Keratinocyte (primary cell): Measurements from ENCODE around the gene FUT8. TPM values are rescaled to one million over a fixed set of nuclear protein-coding genes. Genes with fewer than 3 reads are reported as not detected.

ENCODE experiments used
- DNase-seq: peaks from one replicate; pipeline ENCODE4 v3.0.0-alpha.2; 2011; ENCODE audit warnings: low read depth, missing footprints, low spot score
- FAIRE-seq: peaks from 2 replicates; lab custom pipeline; 2011; peaks lifted over from hg19 to GRCh38; lab: Jason Lieb, UNC
- H2AFZ ChIP-seq: 2 replicates; pipeline ENCODE4 v1.6.0; 2012; ENCODE audit warnings: low read length, control low read depth, inconsistent platforms; ENCODE audit not compliant: control insufficient read depth
- H3K27ac ChIP-seq: 2 replicates; pipeline ENCODE4 v1.5.1; 2011; ENCODE audit warnings: low read length; ENCODE audit not compliant: control insufficient read depth, insufficient read depth
- H3K27me3 ChIP-seq: 3 replicates; pipeline ENCODE4 v1.6.0; 2011; ENCODE audit warnings: low read length; ENCODE audit not compliant: control insufficient read depth, insufficient read depth; ENCODE audit errors: extremely low read depth
- H3K36me3 ChIP-seq, 2 experiments: 2 replicates in 1 of 2; 3 replicates in 1 of 2; pipeline ENCODE4 v1.5.1; 2011; ENCODE audit warnings: low read length in 2 of 2, mild to moderate bottlenecking in 1 of 2; ENCODE audit not compliant: control insufficient read depth in 2 of 2, insufficient read depth in 2 of 2; ENCODE audit errors: extremely low read depth in 1 of 2
- H3K4me1 ChIP-seq: 3 replicates; pipeline ENCODE4 v1.5.1; 2011; ENCODE audit warnings: low read length; ENCODE audit not compliant: control insufficient read depth, insufficient read depth; ENCODE audit errors: extremely low read depth
- H3K4me2 ChIP-seq: 3 replicates; pipeline ENCODE4 v1.6.0; 2011; ENCODE audit warnings: low read depth, low read length; ENCODE audit not compliant: control insufficient read depth, insufficient read depth; ENCODE audit errors: extremely low read depth
- H3K4me3 ChIP-seq, 3 experiments: fragments of 200-600 bp in 1 of 3; sonication (generic) in 1 of 3; 2 replicates in 2 of 3; 3 replicates in 1 of 3; pipeline ENCODE4 v1.5.1; 2011 to 2016; ENCODE audit warnings: low read length in 3 of 3, mild to moderate bottlenecking in 3 of 3, control low read depth in 2 of 3, inconsistent platforms in 1 of 3, low read depth in 1 of 3, mixed read lengths in 1 of 3, mixed run types in 1 of 3, moderate library complexity in 1 of 3; ENCODE audit not compliant: control insufficient read depth in 2 of 3, insufficient read depth in 2 of 3; ENCODE audit errors: extremely low read depth in 1 of 3
- H3K79me2 ChIP-seq: 2 replicates; pipeline ENCODE4 v1.6.0; 2012; ENCODE audit warnings: low read length; ENCODE audit not compliant: control insufficient read depth, insufficient read depth
- H3K9ac ChIP-seq: 3 replicates; pipeline ENCODE4 v1.6.0; 2011; ENCODE audit warnings: low read length; ENCODE audit not compliant: control insufficient read depth, insufficient read depth; ENCODE audit errors: extremely low read depth
- H3K9me1 ChIP-seq: 3 replicates; pipeline ENCODE4 v1.6.0; 2011; ENCODE audit warnings: low read length; ENCODE audit not compliant: control insufficient read depth, insufficient read depth; ENCODE audit errors: extremely low read depth
- H3K9me3 ChIP-seq: 2 replicates; pipeline ENCODE4 v1.5.1; 2012; ENCODE audit warnings: low read depth, low read length; ENCODE audit not compliant: control insufficient read depth
- H4K20me1 ChIP-seq: 3 replicates; pipeline ENCODE4 v1.6.0; 2011; ENCODE audit warnings: low read length; ENCODE audit not compliant: control insufficient read depth, insufficient read depth; ENCODE audit errors: extremely low read depth
- CTCF ChIP-seq, 3 experiments: IDR thresholded peaks in 1 of 3; conservative IDR thresholded peaks in 1 of 3; optimal IDR thresholded peaks in 1 of 3; 2 replicates in 2 of 3; 3 replicates in 1 of 3; pipeline versions ENCODE3 to v1.5.1; 2011; ENCODE audit warnings: low read length in 3 of 3, mild to moderate bottlenecking in 3 of 3, moderate library complexity in 2 of 3, control low read depth in 1 of 3, inconsistent platforms in 1 of 3; ENCODE audit not compliant: insufficient read depth in 2 of 3; ENCODE audit errors: extremely low read depth in 1 of 3
- EZH2 ChIP-seq: IDR thresholded peaks from one replicate; pipeline ENCODE4 v1.6.1; 2012; ENCODE audit warnings: inconsistent platforms, mild to moderate bottlenecking, low read length, moderate library complexity
- dilution Hi-C: fragments of 300-500 bp; cut with MboI; formaldehyde crosslinking; loops from one replicate; pipeline ENCODE4 v1.7.0; 2020; ENCODE audit warnings: low sequenced_read_pairs; ENCODE audit not compliant: extremely low pct_ligation_motif_present
- polyA plus RNA-seq, 5 experiments: library from polyadenylated mRNA; depleted of rRNA in 3 of 5; stranded (reverse) in 3 of 5; stranded (forward) in 1 of 5; unstranded in 1 of 5; fragments of >200 nt; gene quantifications; 1 replicate in 1 of 5; 2 replicates in 3 of 5; 3 replicates in 1 of 5; pipeline versions ENCODE4 v1.2.1 to v1.2.3, GENCODE V29; 2011 to 2012; ENCODE audit warnings: missing spikeins in 2 of 5, low read depth in 1 of 5, low replicate concordance in 1 of 5

Gene FUT8
- polyA plus RNA-seq, 1 donor (not counting 4 experiments of a cell fraction or from before 2014, with no cell fraction given): 12.5 TPM

GRCh38 chr14:65382586-65382985 lies 29.9 kb upstream of the FUT8 start:
- TF ChIP-seq EZH2: no peak
- TF ChIP-seq CTCF (optimal IDR thresholded peaks at IDR 0.05 in 1 of 3, IDR thresholded peaks at IDR 0.05 in 1 of 3, conservative IDR thresholded peaks at IDR 0.05 in 1 of 3; ENCODE audit: extremely low read depth in 1 of 3, insufficient read depth in 2 of 3, low read length in 3 of 3): no peak
- H3K4me3 ChIP-seq: no peak overlapping the region
- dilution Hi-C loops: no loop called here

GRCh38 chr14:65387171-65387570 lies 25.4 kb upstream of the FUT8 start:
- Histone ChIP-seq H3K27ac (no peak overlapping the region), H3K79me2 (no peaks in the 10 kb centered on the region), H3K4me2 (no peak overlapping the region), H3K9ac (no peak overlapping the region), H2AFZ (no peak overlapping the region), H3K9me1 (no peaks in the 10 kb centered on the region), H3K4me3 (no peak overlapping the region), H3K4me1 (no peaks in the 10 kb centered on the region), H3K9me3 (no peaks in the 10 kb centered on the region), H4K20me1 (no peaks in the 10 kb centered on the region), H3K27me3 (no peaks in the 10 kb centered on the region), H3K36me3 (no peaks in the 10 kb centered on the region)
- FAIRE-seq: no peak
- TF ChIP-seq EZH2 (no peak), CTCF (optimal IDR thresholded peaks at IDR 0.05 in 1 of 3, IDR thresholded peaks at IDR 0.05 in 1 of 3, conservative IDR thresholded peaks at IDR 0.05 in 1 of 3; ENCODE audit: extremely low read depth in 1 of 3, insufficient read depth in 2 of 3, low read length in 3 of 3) (no peak)
- no peak for DNase-seq
- dilution Hi-C loops: no loop called here

More at GRCh38 chr14:65382586-65382985, 29.9 kb upstream of the FUT8 start:
- DNase-seq: no peak
- Histone ChIP-seq H3K27me3 (no peaks in the 10 kb centered on the region), H3K9ac (no peak overlapping the region), H3K9me1 (no peaks in the 10 kb centered on the region), H2AFZ (no peak overlapping the region), H3K27ac (no peak overlapping the region), H3K9me3 (no peaks in the 10 kb centered on the region), H3K4me2 (no peak overlapping the region), H3K79me2 (no peaks in the 10 kb centered on the region), H3K36me3 (no peaks in the 10 kb centered on the region), H4K20me1 (no peaks in the 10 kb centered on the region), H3K4me1 (no peaks in the 10 kb centered on the region)
- no peak for FAIRE-seq
